K562 (cell line): ENCODE measurements around the gene NENF. TPM values are rescaled to one million over a fixed set of nuclear protein-coding genes. Genes with fewer than 3 reads are reported as not detected.
A peak's percentile ranks its signal among the peaks of the same experiment; 100 is the strongest.

Experiments
- CBFA2T3 ChIP-seq: fragments of 450-650 bp; IDR thresholded peaks from 2 replicates; pipeline ENCODE4 v1.6.1; 2017
- DPF2 ChIP-seq: fragments of 450-650 bp; IDR thresholded peaks from 2 replicates; pipeline ENCODE4 v1.6.1; 2016
- ETV1 ChIP-seq: fragments of 450-650 bp; conservative IDR thresholded peaks from 2 replicates; pipeline ENCODE4 v1.6.1; 2016; ENCODE audit warnings: missing genetic modification characterization, control low read depth, low read depth, missing compliant biosample characterization
- GABPA ChIP-seq: fragments of 200-800 bp; sonication (Bioruptor generic); conservative IDR thresholded peaks from 2 replicates; pipeline ENCODE4 v1.6.1; 2016; ENCODE audit warnings: low read depth, missing genetic modification characterization, missing compliant biosample characterization
- HDAC3 ChIP-seq: fragments of 450-650 bp; IDR thresholded peaks from 2 replicates; pipeline ENCODE4 v1.6.1; 2018; ENCODE audit warnings: borderline replicate concordance, mild to moderate bottlenecking, moderate library complexity; ENCODE audit not compliant: partially characterized antibody
- polyA plus RNA-seq, 8 experiments: library from polyadenylated mRNA; depleted of rRNA in 4 of 8; stranded (reverse) in 5 of 8; unstranded in 3 of 8; fragments of >200 nt; fragmentation: Nextera tagmentation in 2 of 8; fragmentation: Illumina TruSeq in 1 of 8; extraction: Ambion mirVana in 2 of 8; extraction: Trizol in 1 of 8; gene quantifications; 2 replicates each; pipeline versions ENCODE4 v1.2.1 to v1.2.3, GENCODE V29; 2011 to 2014; ENCODE audit warnings: inconsistent platforms in 1 of 8, missing spikeins in 1 of 8
- total RNA-seq, 7 experiments: library from RNA; depleted of rRNA in 6 of 7; stranded (reverse); fragments of >200 nt in 6 of 7; fragmentation: Illumina TruSeq in 2 of 7; extraction: Trizol in 2 of 7; gene quantifications; 2 replicates each; pipeline versions ENCODE4 v1.2.1 to v1.2.3, GENCODE V29; 2011 to 2021; ENCODE audit warnings: low replicate concordance in 1 of 7
- TF ChIP-seq, protein P1 (sequence below): sonication (generic); formaldehyde crosslinking; IDR thresholded peaks from 2 replicates; pipeline ENCODE4 v1.8.1; 2023; ENCODE audit warnings: missing genetic modification reagents, mild to moderate bottlenecking, borderline replicate concordance
- TF ChIP-seq, protein P2 (sequence below), 2 experiments: IDR thresholded peaks in 1 of 2; conservative IDR thresholded peaks in 1 of 2; 2 replicates each; pipeline ENCODE4 v1.6.1; 2016; ENCODE audit warnings: low read depth in 2 of 2, mild to moderate bottlenecking in 1 of 2, missing compliant biosample characterization in 1 of 2, missing genetic modification characterization in 1 of 2, moderate library complexity in 1 of 2

The NENF gene
- total and polyA plus RNA-seq, 9 of the 15 experiments (the other 6 are each of a cell fraction or from before 2014, with no cell fraction given) = 6.1 to 100 (median 72.8) TPM

DNA sequence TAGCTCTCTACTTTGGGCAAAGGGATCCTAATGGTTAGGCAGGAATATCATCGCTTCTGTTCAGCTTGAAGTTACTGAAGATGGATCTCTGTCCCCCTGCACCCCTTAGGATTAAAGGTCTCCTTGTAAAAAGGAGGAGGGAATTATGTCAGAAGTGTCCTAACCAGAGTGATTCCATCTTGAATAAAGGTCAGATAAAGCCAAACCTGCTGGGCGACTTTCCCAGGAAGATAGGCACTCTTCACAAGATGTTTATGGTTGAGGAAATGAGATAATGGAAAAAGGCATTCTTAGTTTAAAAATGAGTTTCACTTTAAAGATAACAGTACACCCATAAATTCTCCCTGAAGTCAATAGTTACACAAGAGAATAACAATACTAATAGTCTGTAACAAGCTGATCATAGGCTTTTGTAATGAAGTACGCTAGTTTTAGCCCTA, 1.7 kb upstream of the NENF start (continued):
- TF ChIP-seq, protein P1, sequence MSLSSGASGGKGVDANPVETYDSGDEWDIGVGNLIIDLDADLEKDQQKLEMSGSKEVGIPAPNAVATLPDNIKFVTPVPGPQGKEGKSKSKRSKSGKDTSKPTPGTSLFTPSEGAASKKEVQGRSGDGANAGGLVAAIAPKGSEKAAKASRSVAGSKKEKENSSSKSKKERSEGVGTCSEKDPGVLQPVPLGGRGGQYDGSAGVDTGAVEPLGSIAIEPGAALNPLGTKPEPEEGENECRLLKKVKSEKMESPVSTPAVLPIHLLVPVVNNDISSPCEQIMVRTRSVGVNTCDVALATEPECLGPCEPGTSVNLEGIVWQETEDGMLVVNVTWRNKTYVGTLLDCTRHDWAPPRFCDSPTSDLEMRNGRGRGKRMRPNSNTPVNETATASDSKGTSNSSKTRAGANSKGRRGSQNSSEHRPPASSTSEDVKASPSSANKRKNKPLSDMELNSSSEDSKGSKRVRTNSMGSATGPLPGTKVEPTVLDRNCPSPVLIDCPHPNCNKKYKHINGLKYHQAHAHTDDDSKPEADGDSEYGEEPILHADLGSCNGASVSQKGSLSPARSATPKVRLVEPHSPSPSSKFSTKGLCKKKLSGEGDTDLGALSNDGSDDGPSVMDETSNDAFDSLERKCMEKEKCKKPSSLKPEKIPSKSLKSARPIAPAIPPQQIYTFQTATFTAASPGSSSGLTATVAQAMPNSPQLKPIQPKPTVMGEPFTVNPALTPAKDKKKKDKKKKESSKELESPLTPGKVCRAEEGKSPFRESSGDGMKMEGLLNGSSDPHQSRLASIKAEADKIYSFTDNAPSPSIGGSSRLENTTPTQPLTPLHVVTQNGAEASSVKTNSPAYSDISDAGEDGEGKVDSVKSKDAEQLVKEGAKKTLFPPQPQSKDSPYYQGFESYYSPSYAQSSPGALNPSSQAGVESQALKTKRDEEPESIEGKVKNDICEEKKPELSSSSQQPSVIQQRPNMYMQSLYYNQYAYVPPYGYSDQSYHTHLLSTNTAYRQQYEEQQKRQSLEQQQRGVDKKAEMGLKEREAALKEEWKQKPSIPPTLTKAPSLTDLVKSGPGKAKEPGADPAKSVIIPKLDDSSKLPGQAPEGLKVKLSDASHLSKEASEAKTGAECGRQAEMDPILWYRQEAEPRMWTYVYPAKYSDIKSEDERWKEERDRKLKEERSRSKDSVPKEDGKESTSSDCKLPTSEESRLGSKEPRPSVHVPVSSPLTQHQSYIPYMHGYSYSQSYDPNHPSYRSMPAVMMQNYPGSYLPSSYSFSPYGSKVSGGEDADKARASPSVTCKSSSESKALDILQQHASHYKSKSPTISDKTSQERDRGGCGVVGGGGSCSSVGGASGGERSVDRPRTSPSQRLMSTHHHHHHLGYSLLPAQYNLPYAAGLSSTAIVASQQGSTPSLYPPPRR (CRISPR knock-in tag) = no peak
- peak; percentile 59 for TF ChIP-seq GABPA (tag)
- TF ChIP-seq, protein P2, sequence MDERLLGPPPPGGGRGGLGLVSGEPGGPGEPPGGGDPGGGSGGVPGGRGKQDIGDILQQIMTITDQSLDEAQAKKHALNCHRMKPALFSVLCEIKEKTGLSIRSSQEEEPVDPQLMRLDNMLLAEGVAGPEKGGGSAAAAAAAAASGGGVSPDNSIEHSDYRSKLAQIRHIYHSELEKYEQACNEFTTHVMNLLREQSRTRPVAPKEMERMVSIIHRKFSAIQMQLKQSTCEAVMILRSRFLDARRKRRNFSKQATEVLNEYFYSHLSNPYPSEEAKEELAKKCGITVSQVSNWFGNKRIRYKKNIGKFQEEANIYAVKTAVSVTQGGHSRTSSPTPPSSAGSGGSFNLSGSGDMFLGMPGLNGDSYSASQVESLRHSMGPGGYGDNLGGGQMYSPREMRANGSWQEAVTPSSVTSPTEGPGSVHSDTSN (CRISPR knock-in tag; IDR thresholded peaks at IDR 0.05; ENCODE audit: low read depth) = no peak
- TF ChIP-seq, protein P2 (tag; conservative IDR thresholded peaks at IDR 0.05; ENCODE audit: low read depth) = peak; percentile 78
- peak; percentile 84 for TF ChIP-seq DPF2
- TF ChIP-seq HDAC3 = peak; percentile 69
- TF ChIP-seq CBFA2T3 = peak; percentile 93
- 0 out of 2 replicates have a peak, but pooled peaks have one; percentile 8 for TF ChIP-seq ETV1 (tag)
